GM18502 (cell line): ENCODE measurements around the gene KCNIP3.
"Not testable (repeated sequence)": the region's sequence is repeated elsewhere in the genome, so short reads cannot be mapped to it uniquely, and the experiment has no call there.

Experiments
- ATAC-seq: cut with Tn5 transposase; IDR thresholded peaks from one replicate; pipeline ENCODE4 v1.9.1; 2021; ENCODE audit warnings: mild to moderate bottlenecking; ENCODE audit not compliant: unreplicated experiment, poor library complexity

The KCNIP3 gene

DNA sequence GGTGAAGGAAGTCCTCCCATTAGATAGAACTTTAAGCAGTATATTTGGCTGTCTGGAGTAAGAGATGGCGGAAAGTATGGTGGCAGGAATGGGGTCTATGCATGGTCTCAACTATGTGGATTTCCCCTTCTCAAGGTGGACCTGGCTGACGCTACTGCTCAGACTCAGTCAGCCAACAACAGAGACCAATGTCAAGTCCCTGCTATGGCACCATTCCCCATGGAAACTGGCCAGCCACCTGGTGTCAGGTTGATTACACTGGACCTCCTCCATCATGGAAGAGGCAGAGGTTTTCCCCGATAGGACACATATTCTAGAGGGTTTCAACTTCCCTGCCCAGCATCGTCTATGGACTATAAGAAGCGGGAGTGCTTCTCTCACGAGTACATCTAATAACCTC, 96.8 kb downstream of the KCNIP3 start:
- ATAC-seq: no peak

DNA sequence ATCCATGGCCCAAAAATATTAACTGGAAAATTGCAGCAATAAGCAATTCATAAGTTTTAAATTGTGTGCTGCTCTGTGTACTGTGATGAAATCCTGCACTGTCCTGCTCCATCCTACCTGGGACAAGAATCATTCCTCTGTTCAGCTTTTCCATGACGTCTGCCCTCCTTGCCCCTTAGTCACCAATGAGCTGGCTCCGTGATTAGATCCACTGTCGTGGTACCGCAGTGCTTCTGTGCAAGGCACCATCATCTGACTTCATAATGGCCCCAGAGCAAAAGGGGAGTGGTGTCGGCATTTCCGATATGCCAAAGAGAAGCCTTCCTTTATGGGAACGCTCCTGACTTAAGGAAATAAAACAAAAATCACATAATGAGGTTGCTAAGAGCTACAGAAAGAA, 101.9 kb downstream of the KCNIP3 start:
- no peak for ATAC-seq

DNA sequence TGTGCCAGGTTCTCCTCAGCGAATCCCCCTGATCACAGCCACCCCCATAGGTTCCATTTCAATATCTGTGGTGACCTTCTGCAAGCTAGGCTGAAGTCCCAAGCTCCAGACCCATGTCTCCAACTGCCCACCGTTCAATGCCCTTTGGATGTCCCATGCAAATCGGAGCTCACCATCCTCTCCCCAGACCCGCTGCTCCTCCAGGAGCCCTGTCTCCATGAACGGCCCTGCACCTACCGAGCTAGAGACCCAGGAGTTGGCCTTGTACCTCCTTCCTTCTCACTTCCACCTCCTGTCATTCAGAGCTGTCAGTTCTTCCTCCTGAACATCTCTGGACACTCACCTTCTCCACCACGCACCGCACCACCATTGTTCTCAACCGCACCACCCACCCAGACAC, 104.3 kb downstream of the KCNIP3 start:
- ATAC-seq: no peak

DNA sequence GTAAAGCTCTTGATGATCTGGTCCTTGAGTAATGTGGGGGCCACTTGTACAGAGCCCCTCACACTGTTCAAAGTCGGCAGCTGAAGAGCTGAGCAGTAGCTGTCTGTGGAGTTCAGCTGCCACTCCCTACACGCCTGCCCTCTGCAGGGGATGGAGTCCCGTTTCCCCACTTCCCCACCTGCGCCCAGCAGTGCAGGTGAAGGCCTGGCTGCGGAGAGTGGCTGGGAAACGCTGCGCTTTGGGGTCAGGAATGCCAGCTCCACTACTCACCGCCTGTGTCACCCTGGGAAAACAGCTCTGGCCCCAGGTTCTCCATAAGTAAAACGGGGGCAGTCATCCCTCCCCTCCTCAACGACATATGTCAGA, 104.8 kb downstream of the KCNIP3 start:
- peak; percentile 9 for ATAC-seq

DNA sequence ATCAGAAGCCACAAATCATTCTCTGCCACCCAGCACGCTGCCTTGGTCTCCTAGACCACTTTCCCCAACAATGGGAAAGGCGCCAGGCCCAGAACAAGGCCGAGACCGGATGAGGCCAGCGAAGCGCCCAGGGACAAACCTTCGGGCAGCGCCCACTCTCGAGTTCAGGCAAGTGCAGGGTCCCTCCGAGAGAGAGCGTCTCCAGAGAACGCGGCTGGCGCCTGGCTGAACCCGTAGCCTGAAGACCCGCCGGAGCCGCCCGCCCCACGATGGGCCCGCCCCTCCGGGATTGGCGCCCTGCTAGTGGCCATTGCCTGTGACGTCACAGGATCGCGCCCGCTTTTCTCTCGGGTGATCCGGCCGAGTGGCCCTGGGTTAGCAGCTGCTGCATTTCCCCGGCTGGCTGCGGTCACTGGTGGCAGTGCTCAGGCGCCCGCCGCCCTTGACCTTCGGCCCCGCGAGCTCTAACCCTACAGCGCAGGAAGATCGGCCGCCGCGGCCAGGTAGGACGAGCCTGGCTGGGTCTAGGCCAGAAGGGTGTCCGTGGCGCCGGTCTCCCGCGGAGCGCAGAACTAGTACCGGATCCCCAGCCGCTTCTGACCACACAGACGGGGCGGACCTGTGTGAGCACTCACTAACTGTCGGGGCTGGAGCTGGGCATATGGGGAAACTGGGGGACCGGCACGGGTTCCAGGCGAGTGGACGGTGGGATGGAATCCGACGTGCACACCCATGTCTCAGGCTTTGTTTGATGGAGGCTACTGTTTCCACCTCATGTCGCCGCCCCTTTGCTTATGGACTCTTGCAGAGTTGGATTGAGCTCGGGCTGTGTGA, 105.4 kb downstream of the KCNIP3 start, which contains the start of gene FAHD2A:
FAHD2A (plus strand) TSS at position 339 of the 834 bp plus-strand sequence. CDS start 2,851 bp downstream, outside the sequence.
- peak; percentile 95 for ATAC-seq

DNA sequence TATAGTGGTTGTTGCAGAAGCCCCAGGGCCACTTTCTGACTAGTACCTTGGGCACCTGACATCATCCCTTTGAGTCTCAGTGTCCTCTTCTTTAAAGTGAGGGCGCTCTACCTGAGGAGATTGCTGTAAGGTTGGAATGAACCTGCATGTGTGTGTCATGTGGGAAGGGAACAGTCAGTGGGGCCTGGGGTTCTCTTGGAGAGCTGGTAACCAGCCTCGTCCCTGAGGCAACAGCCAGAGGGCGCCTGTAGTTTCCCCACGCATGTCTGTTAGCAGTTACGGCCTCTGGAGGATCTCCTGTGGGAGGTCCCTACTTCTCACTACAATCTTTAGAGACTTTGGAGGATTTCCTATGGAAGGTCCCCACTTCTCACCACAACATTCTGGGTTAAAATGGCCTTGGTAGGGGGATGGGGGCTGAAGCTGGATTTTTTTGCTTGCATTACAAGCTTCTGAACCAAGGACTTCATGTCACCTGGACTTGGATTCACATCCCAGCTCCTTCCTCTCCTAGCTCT, 106.1 kb downstream of the KCNIP3 start:
- not testable (repeated sequence) for ATAC-seq

DNA sequence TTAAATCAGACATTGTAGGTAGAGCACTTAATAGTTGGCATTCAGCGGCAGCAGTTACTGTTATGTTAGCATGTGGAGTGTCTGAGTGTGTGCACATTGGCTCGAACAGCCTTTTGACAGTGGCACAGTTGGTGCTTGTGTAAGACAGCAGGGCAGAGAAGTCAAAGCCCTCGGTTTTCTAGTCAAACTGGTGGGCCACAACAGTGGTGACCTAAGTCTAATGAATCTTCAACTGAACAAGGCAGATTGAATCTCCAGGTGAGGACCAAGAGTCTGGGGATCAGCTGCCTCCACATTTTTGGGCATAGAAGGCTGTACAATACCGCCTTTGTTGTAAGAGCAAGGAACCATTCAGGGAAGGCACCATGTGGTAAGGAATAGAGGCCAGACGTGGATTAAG, 106.7 kb downstream of the KCNIP3 start:
- not testable (repeated sequence) for ATAC-seq

DNA sequence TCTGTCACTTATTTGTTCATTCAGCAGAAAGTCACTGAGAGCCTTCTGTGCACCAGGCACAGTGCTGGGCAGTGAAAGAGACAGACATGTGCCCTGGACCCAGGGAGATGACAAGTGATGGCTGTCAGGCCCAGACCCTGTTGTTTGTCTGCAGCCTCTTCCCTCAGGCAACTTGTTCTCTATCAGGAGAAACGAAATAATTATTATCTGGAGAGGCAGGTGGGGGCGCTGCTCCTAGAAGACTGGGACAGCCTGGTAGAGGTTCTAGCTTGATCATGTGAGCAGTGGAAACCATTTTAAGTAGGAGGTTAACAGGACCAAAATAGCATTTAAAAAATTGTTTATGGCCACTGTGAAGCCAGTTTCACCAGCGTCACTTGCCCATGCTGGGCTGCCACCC, 107.5 kb downstream of the KCNIP3 start:
- not testable (repeated sequence) for ATAC-seq

DNA sequence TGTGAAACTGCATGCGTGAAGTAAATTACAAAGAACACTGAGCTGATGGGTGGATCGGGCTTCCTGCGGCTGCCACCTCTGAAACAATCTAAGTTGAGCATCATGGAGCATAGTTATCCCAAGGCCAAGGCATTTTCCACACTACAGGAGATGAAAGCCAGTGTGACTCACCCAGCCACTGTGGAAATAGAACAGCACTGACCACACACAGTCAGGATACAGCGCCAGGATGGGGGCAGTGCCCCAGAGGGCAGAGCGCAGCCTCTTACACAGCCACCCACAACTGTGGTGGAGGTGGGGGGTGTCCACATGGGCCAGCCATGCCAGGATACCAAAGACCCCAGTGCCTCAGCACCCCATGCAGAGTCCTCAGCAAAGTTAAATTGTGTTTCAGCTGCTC, 114.1 kb downstream of the KCNIP3 start:
- not testable (repeated sequence) for ATAC-seq

DNA sequence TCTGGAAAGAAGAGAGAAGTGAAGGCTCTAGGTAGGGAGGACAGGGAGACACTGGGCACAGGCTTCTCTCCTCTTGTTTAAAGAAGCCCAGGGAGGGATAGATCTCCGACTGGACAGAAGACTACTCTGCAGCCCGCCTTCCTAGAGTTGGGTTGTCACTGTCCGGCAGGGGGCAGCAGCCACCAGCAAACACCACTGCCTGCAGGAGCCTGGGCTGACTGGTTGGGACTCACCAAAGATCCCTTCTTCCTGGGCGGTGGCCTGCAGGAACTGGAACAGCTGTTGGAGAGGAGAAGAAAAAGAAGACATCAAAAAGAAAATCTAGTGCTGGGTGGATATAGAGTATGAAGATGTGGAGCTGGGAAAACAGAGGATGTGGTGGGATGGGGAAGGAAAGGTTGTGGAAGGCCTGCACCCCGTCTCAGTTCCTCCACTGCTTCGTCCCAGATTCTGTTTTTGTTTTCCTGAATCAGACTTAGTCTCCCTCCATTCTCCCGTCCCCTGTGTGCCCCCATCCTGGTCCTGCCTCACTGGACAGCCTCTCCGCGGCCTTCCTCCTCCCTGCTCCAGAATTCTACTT, 117.0 kb downstream of the KCNIP3 start:
- peak; percentile 83 for ATAC-seq

DNA sequence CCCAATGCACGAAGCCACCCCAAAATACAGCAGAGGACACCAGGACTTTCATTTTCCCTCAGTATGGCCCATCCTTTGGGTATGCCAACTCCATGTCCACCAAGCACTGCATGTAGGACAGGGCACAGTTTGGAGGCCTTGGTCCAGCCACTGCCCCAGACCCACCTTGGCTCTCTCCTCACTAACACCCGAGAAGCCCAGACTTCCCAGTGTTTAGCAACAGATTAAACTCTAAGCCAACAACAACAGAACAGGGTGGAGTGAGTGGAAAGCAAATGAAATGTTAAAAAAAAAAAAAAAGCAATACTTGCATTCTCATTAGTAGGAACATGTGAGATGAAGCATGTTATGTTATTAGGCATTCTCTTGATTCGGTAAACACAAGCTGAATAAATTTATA, 118.0 kb downstream of the KCNIP3 start:
- ATAC-seq: not testable (repeated sequence)

DNA sequence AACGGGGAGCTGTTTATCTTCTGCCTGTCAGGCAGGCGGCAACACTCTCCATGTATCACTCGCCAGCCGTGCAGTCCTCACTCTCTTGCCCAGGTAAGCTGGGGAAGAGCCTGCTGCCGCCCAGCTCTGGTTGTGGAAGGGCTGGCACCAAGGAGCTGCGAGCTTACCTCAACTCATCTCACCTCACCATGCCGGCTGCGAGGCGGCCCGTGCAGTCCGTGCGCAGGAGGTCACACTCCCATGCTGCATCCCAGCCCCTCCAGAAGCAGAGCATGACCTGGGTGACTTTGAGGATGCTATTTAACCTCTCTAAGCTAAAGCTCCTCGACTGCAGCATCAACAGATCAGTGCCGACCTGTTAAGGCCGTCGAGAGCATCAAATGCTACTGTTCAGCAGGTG, 118.4 kb downstream of the KCNIP3 start:
- ATAC-seq: not testable (repeated sequence)

DNA sequence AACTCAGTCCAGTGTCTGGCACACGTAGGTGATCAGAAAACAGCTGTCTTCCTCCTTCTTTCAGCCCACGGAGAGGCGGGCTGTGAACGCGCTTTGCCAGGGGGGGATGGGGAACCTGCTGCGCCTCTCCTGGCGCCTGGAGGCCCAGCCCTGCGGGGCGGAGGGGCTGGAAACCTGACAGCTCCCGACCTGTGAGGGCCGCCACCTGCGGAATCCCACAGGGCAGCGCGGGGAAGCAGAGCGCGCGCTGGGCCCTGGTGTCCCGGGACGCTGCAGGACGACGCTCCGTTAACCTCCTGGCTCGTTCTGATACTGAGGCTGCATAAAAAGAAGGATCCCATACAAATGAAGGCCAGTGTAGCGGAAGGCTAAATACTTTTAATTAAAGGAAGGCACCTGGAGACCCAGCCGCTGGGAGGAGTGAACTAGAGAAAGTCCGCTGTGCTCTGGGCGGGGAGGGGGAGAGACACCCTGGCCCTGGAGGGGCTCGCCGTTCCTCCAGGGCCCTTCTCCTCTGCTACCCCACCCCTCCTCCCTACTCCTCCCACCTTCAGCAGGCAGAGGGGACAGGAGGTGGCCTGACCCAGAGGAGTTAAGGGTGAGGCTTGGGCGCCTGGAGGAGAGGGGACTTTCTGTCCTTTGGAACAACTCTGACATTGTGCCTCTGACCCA, 130.2 kb downstream of the KCNIP3 start:
- not testable (repeated sequence) for ATAC-seq

DNA sequence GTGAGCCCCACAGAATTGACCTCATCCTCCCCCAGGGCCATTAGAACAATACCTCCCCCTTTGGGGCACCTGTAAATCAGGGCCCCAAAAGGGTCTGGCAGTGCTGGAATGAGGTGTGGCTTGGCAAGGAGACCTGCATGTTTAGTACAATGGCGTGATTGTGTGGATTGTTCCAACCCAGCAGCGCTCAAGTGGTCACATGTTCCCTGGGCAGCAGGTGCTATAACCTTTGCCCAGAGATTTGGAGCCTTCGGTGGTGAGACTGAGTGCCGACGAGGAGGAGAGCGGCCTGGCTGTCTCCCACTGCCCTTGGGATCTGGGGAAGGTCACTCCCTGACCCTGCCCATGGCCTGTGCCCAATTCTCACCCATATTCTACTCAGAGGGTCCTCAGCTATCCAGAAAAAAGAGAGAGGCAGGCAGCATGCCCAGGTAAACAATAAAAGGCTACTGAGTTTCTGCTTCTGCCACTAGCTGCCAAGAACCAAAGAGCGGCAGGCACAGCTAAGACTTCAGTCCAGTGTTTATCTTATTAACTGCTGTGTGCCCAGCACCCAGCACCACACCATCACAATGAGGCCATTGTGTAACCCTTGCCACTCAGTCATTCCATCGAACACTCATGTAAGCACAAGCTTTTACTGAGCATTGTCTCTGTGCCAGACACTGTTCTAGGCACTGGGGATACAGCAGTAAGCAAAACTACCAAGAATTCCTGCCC, 132.8 kb downstream of the KCNIP3 start:
- ATAC-seq: not testable (repeated sequence)

DNA sequence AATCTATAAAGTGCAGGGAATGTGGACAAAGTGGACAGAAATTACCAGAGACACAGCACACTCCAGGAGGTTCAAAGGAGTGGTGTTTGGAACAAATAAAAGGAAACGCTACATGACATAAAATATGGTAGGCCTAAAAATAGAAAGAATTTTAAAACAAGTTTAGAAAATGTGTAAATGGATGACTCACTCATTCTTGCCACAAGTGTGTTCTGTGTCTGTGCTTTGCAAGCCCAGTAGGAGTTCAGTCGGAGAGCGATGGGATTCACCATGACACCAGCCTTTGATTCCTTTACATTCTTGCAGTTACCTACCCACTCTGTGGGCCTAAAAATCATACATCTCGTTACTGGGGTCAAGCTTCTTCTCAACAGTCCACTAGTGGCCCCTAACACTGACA, 136.2 kb downstream of the KCNIP3 start:
- not testable (repeated sequence) for ATAC-seq

DNA sequence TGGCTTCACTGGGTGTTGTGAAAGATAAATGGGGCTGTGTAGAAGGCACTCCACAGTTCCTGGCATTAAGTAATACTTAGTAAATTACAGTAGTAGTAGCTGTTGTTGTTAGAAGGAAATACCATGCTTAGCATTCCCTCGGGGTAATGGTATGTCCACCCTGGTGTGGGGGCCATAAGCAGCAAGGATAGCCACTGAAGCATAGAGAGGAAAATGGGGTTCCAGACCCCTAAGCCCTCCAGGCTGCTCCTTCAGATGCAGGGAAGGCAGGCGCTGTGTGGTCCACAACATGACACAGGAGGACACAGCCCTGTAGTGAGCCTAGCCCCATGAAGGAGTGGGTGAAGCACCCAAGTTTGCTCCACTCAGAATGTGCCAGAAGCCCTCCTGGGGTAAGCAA, 136.8 kb downstream of the KCNIP3 start:
- ATAC-seq: not testable (repeated sequence)

DNA sequence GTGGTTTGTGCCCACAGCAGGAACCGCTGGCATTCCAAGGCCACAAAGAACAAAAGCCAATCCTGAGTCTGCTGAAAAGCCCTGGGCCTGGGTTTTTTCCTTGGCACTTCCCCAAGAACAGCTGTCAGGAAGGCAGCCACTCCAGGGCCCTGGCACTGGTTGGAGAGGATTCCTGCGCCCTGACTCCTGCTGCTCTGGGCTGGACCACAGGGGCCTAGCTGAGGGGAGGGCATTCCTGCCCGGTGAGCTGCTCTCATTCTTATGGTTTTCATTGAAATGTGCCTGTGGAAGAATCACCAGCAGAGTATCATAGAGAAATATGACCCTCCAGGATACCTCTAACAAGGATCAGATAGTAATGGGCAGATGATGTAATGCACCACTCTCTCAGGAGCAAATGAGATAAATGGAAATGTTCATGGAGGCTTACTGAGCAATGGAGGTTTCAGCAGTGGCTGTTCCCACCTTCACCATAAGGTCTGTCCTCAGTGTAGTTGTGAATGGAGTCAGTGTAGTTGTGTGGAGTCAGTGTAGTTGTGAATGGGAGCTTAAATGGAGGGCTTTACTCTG, 137.4 kb downstream of the KCNIP3 start:
- not testable (repeated sequence) for ATAC-seq

DNA sequence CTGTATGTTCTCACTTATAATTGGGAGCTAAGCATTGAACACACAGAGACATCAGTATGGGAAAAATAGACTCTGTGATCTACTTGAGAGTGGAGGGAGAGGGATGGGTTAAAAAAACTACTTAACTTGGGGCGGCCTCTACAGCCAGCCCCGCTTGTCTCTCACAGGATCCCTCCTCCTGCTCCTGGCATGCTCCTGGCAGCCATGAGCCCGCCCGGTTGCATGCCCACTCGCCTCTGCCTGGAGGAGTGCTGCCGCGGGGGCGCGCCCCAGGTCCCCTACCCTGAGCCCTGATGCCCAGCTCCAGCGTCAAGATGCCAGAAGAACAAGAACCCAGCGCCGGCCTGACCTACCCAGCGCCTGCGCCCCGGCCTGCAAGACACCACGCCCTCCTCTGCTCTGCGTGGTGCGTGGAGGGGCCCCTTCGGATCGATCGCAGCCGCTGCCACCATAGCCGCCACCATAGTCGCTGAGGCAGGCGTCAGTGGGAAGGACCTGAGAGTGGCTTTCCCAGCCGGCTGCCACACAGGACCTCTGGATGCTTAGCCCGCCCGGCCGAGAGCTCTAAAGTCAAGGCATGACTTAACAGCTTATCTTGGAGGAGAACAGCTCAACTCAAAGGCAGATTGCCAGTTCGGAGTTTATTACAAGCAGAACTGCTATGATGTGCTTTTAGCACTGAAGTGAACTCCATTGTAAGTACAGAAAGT, 138.2 kb downstream of the KCNIP3 start:
- ATAC-seq: not testable (repeated sequence)
